Adipose tissue (tissue), 3 donors: ENCODE data around the gene LCMT1. TPM values are rescaled to one million over a fixed set of nuclear protein-coding genes. Genes with fewer than 3 reads are reported as not detected.
"Not testable (repeated sequence)": the region's sequence is repeated elsewhere in the genome, so short reads cannot be mapped to it uniquely, and the experiment has no call there.

Experiments used
- H3K27ac ChIP-seq: one replicate; pipeline ENCODE4 v1.5.1; 2013; ENCODE audit warnings: low read depth, low read length
- WGBS, 3 donors: extraction: QIAGEN DNeasy Blood & Tissue Kit; methylation state at CpG; one replicate each; pipeline ENCODE4 v1.1.7; 2013; 5-methylcytosine and 5-hydroxymethylcytosine counted together
- polyA plus RNA-seq, 3 donors: library from polyadenylated mRNA; stranded (reverse); fragments of 200-250 nt; gene quantifications; one replicate each; pipeline ENCODE4 v1.2.3, GENCODE V29; 2013
- donor health status: healthy with polysubstance abuse.
- donor health status: Bipolar disorder and iron deficiency.
- donor health status: healthy.

The LCMT1 gene
- polyA plus RNA-seq, result 10 to 100 TPM; 19.0 to 30.4 (median 23.1) TPM

DNA sequence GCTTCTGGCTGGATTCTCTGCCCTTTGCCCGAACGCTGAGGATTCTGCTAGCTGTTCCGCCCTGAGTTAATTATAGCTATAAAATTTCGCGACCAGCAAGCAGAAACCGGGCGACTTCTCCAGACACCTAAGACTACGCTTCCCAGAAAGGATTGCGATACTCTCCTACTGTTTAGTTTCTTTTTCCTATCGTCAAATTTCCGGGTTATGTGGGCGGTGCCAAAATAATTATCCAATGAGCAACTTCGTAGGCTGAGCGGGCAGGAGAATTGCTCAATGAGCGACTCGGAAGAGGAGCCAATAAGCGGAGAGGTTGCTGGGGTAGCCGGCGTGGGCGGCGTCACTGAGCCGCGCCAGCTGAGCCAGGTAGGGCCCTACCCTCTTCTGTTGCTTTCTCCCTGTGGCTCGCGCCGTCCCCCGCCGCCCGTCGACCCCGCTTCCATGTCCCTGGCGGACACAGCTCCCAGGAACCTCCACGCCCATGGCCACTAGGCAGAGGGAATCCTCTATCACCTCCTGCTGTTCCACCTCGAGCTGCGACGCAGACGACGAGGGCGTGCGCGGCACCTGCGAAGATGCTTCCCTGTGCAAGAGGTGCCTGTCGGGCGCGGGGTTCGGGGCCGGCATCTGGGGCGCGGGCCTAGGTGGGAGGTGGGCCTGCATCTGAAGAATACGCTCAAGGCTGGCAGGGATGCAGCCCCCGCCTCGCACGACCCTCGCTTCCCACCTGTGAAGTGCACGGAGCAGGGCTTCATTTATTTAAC lies at the start of gene LCMT1:
Gene LCMT1, plus strand, starts transcription at position 340 of the 764 bp plus-strand sequence. Its CDS starts 142 bp downstream, at position 482.
- WGBS, 3 donors, result 0 to 1% (median 0%) methylated on average over 55 of the region's 55 CpGs
- H3K27ac ChIP-seq, result no peak within 1 kb of the TSS

DNA sequence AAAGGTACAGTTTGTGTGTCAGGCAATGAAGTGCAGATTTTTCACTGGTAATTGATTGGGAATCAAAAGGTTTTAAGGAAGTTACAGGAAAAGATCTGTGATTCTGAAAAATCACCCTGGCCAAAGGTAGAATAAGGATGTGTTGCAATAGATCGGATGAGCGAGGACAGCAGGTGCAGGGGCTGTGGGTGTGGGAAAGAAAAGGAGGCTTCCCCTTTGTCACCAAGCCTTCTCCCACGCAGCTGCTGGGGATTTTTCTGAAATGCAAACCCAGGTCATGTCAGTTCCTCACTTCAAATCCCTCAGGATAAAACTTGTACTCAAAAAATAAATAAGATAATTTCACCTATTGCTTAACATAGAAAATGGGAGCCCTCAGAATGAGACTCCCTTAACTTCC lies 48.4 kb upstream of the LCMT1 start:
- no peak overlapping the region for H3K27ac ChIP-seq
- WGBS, 3 donors, result 37 to 79% (median 56%) methylated on average over 3 of the region's 3 CpGs

DNA sequence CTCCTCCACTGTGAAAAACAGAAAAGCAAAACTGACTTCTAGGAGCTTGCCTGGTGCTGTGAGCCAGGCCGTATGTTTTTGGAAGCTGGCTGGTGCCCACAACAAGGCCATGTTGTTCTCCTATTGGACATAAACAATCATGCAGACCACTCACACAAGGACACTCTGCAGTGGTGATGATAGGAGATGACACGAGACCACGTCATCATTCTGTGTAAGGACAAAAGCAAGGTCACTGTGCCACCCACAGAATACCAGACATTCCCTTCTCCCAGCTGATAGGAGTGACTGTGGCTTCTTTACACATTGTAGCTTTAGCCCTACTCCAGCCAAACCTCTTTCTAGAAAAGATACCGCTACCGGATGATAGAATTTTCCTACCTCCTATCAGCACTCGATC lies 47.7 kb upstream of the LCMT1 start:
- WGBS, 3 donors, result 70 to 88% (median 85%) methylated on average over 6 of the region's 6 CpGs
- H3K27ac ChIP-seq, result no peak overlapping the region

GRCh38 chr16:25064281-25064680 lies 47.3 kb upstream of the LCMT1 start:
- 80 to 100% (median 83%) methylated on average over 1 of the region's 1 CpG for WGBS, 3 donors
- H3K27ac ChIP-seq, result not testable (repeated sequence)

DNA sequence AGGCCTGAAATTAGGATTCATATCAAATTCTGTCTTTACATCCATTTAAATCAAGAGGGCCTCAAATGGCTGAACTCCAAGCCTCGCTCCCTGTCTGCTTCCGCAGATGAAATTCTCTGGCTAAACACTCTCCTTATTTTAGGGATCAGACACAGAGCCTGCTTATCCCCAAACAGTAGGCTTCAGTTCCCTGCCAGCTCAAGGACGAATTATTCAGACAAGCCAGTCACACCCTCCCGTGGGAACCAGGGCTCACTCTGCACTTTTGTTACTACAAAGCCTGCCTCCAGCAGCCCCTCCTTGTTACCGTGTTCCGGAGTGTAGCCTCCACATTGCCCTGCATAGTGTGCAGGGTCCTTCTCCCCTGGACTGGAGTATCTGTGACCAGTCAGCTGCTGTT lies 46.6 kb upstream of the LCMT1 start:
- no peak overlapping the region for H3K27ac ChIP-seq
- WGBS, 3 donors, result 44 to 75% (median 73%) methylated on average over 6 of the region's 6 CpGs

- no peak overlapping the region for H3K27ac ChIP-seq
- 82 to 93% (median 91%) methylated on average over 8 of the region's 8 CpGs for WGBS, 3 donors
Measured at GRCh38 chr16:25065899-25066298, 45.6 kb upstream of the LCMT1 start.

GRCh38 chr16:25066426-25066746 lies 45.2 kb upstream of the LCMT1 start:
- H3K27ac ChIP-seq, result no peak overlapping the region
- WGBS, 3 donors, result 34 to 39% (median 35%) methylated on average over 16 of the region's 16 CpGs

DNA sequence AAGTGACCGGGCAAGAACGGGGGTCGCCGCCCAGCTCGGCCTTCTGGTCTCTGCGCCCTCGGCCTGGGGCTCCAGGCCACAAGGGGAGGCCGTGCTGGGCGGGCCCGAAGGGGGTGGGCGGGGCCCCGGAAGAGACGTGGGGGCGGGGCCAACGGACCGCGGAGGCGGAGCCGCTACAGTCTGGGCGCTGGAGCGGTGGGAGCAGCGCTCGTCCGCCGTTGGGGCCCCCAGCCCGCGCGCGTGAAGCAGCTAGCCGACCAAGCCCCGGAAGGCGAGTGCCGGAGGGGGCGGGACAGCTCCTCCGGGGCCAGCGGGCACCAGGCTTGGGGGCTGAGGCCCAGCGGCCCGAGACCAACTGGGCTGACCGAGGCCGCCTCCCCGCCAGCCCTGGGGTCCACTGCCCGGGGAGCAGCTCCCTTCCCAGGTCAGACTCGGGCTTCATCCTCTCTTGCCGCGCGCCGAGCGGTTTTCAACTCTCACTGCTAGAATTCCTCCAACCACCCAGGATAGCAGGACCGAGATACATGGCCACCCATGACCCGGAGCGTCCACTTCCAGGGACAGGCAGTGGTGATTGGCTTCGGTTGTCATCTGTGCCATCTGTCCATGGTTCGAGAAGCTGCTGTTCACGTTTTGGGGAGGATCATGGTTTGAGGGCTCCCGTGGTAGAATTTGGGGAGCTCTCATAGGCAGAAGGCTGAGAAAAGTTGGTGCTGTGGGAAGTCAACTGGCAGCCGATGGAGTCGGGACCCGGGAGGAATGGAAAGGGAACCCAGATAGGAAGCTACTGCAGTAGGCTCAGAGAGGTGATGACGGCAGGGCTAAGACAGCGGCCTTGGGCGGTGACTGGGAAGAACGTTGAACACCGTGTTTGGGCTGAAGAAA lies 44.6 kb upstream of the LCMT1 start:
- peak overlapping the region; percentile 21 for H3K27ac ChIP-seq
- WGBS, 3 donors, result 0 to 1% (median 1%) methylated on average over 48 to 63 of the region's 63 CpGs

- no peak overlapping the region for H3K27ac ChIP-seq
- WGBS, 3 donors, result 91 to 94% (median 93%) methylated on average over 2 of the region's 2 CpGs
Measured at GRCh38 chr16:25073854-25074253, 37.7 kb upstream of the LCMT1 start.

DNA sequence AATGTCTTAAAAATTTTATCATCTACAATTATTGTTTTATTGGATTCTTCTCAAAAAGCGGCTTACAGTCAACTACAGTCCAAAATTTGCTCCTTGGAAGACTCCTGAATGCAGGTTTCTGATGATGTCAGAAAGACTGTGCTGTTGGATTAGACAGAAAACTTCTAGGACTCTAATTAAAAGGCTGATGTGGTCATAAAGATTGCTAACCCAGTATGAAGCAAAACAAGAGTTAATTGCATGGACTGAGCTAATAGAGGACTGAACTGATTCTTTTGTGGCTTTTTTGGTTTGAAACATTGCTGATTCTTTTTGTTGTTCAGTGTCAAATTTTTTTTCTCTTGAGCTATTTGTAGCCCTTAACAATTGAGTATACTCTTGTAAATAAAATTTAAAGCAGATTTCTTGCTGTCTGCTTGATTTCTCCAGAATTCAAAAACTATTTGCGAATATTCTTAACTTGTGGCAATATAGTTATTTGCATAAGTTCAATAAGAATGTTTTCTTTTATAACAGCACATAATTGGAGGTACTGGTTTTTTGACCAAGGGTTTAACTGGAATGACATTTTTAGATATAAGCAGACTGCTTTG lies 33.1 kb upstream of the LCMT1 start:
- H3K27ac ChIP-seq, result no peak overlapping the region
- 96 to 98% (median 98%) methylated on average over 2 of the region's 2 CpGs for WGBS, 3 donors

GRCh38 chr16:25079637-25080378 lies 31.7 kb upstream of the LCMT1 start:
- WGBS, 3 donors, result 58 to 78% (median 67%) methylated on average over 4 of the region's 4 CpGs
- no peak overlapping the region for H3K27ac ChIP-seq

DNA sequence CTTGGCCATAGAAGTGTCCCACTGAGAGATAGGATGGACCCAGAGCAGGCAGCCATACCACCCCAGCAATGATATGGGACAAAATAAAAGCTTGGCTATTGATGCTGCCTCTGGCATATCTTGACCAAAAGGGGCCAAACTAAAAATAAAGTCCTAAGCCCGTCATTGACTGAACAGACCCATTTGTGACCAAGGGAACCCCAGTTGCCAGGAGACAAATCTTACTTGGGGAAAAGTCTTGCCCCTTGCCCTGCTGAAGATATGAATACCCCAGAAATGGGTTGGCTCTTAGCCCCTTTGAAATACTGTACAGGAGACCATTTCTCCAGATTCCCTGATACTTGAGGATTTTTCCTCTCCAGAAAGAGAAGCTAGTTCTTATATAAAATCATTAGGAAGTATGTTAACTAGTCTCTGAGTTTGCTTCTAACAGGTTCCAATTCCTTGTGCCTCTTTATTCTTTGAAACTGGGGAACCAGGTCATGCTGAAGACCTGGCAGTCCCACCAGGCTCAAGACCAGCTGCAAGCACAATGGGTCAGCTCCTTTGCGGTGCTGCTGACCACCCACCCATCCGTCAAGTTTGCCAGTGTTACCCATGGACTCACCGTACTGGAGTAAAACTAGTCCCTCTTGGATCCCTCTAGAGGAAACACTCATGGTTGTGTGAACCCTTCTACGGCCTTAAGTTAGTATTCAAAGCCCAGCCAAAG lies 31.0 kb upstream of the LCMT1 start:
- WGBS, 3 donors, result 68 to 92% (median 90%) methylated on average over 5 of the region's 5 CpGs
- no peak overlapping the region for H3K27ac ChIP-seq

- H3K27ac ChIP-seq, result no peak overlapping the region
- 89 to 95% (median 92%) methylated on average over 9 of the region's 9 CpGs for WGBS, 3 donors
Measured at GRCh38 chr16:25081702-25082101, 29.8 kb upstream of the LCMT1 start.

DNA sequence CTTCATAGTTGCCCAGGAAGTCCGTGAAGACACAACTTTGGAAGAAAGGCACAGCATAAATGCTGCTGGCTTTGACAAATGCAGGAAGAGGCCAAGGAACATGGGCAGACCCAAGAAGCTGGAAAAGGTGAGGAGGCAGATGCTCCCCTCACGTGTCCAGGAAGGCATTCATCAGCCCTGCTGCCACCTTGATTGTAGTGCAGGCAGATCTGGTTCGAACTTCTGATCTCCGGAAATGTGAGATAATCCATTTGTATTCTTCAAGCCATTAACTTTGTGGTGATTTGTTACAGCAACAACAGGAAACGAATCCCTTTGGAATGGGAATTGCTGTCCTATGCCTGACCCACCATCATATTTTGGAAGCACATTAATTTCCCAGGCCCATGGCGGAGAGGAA lies 28.5 kb upstream of the LCMT1 start:
- 78 to 91% (median 87%) methylated on average over 6 of the region's 6 CpGs for WGBS, 3 donors
- no peak overlapping the region for H3K27ac ChIP-seq

DNA sequence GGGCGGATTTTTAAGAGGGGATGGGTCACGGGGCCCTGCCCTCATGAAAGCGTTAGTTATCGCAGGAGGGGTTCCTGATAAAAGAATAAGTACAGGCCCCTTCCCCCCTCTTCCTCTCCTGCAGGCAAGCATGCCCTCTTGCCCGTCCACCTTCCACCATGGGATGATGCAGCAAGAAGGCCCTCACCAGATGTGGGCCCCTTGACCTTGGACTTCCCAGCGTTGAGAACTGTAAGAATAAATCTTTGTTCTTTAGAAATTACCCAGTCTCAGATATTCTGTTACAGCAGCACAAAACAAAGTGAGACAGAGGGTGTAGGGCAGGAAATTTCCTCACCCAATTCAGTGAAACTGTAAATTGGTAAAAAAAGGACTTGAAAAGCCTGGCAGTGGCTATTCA lies 27.8 kb upstream of the LCMT1 start:
- H3K27ac ChIP-seq, result no peak overlapping the region
- WGBS, 3 donors, result 61 to 77% (median 73%) methylated on average over 6 of the region's 6 CpGs

DNA sequence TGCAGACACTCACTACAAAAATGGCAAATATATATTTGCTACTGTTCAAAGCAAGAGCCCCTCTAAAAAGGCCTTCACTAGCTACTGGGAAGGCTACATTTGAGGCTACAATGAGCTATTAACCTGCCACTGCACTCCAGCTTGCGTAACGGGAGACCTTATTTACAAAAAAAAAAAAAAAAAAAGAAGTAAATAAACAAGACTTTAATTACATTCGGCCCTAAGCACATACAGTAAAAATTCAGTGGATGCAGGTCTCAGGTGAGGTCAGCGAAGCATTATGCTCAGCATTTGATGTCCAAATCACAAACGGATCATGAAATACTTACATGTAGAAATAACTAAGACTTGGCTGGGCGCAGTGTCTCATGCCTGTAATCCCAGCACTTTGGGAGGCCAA lies 26.7 kb upstream of the LCMT1 start:
- WGBS, 3 donors, result 74% methylated on average over 6 of the region's 6 CpGs
- H3K27ac ChIP-seq, result no peak overlapping the region

DNA sequence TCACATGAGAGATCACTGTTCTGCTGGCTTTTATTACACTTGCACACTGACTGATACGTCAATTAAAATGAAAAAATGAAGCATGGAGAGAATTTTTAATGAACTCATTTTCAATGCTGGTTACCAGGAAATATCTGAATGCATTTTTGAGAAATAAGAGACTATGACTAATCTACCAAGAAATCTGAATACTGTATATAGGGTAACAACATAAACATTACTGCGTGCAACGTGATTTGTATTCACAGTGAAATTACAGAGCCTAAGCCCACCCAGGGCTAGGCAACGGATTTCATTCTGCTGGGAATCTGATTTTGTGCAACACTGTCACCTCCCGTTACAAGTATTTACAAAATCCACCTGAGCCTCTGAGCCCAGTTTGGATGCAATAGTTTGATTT lies 23.8 kb upstream of the LCMT1 start:
- no peak overlapping the region for H3K27ac ChIP-seq
- 68 to 79% (median 70%) methylated on average over 5 of the region's 5 CpGs for WGBS, 3 donors

DNA sequence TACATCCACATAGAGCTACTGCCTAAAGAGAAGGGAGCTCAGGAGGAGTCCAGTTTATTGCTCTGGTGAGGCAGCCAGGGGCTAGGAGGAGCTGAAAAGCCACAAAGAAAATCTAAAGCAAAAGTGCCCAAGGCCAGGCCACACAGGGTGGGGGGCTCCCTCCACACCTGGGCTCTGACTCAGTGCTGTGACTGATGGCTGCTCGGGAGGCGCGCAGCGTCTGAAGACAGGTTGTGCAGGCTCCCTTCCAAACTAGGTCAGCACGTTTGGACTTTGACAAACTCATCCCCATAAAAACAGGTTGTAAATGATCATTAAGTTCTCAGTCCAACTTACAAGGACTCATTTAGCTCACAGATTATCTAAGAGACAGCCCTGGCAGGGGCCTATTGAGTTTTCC lies 22.2 kb upstream of the LCMT1 start:
- WGBS, 3 donors, result 77 to 89% (median 78%) methylated on average over 5 of the region's 5 CpGs

More for the DNA sequence above, 22.2 kb upstream of the LCMT1 start:
- no peak overlapping the region for H3K27ac ChIP-seq
